Heart left ventricle (tissue), 16 donors: Measurements from ENCODE around the gene ATXN7. TPM values are rescaled to one million over a fixed set of nuclear protein-coding genes. Genes with fewer than 3 reads are reported as not detected.

Experiments
- ATAC-seq, 4 donors: fragments of 200-7000 bp; cut with Tn5 transposase; one replicate each; pipeline ENCODE4 v1.9.1; 2020 to 2022; ENCODE audit warnings: moderate library complexity in 4 of 4, mild to moderate bottlenecking in 3 of 4, moderate number of reproducible peaks in 1 of 4
- DNase-seq, 5 donors: peaks; one replicate each; pipeline ENCODE4 v3.0.0-alpha.2; 2020
- H3K27ac ChIP-seq, 12 donors: fragments of 200-600 bp; sonication (generic) in 4 of 12; one replicate each; pipeline versions ENCODE4 v1.5.0 to v1.8.0; 2016 to 2022; ENCODE audit warnings: mild to moderate bottlenecking in 2 of 12
- H3K27me3 ChIP-seq, 9 donors: fragments of 200-600 bp; sonication (generic) in 2 of 9; one replicate each; pipeline versions ENCODE4 v1.5.1 to v1.8.0; 2016 to 2022; ENCODE audit warnings: mild to moderate bottlenecking in 3 of 9
- H3K36me3 ChIP-seq, 9 donors: fragments of 200-600 bp; sonication (generic) in 2 of 9; one replicate each; pipeline versions ENCODE4 v1.5.0 to v1.8.0; 2018 to 2022; ENCODE audit warnings: mild to moderate bottlenecking in 2 of 9
- H3K4me1 ChIP-seq, 12 donors: fragments of 200-600 bp; sonication (generic) in 4 of 12; one replicate each; pipeline versions ENCODE4 v1.5.0 to v1.8.0; 2016 to 2022; ENCODE audit warnings: mild to moderate bottlenecking in 3 of 12
- H3K4me3 ChIP-seq, 12 donors: fragments of 200-600 bp; sonication (generic) in 4 of 12; one replicate each; pipeline versions ENCODE4 v1.5.0 to v1.8.0; 2017 to 2022; ENCODE audit warnings: mild to moderate bottlenecking in 9 of 12, moderate library complexity in 4 of 12
- H3K9me3 ChIP-seq, 12 donors: fragments of 200-600 bp; sonication (generic) in 4 of 12; one replicate each; pipeline versions ENCODE4 v1.5.0 to v1.8.0; 2016 to 2022; ENCODE audit warnings: mild to moderate bottlenecking in 1 of 12
- POLR2A ChIP-seq, 2 donors: fragments of 450-650 bp; IDR thresholded peaks; one replicate each; pipeline ENCODE4 v1.6.1; 2017; ENCODE audit warnings: antibody characterized with exemption in 2 of 2, mild to moderate bottlenecking in 2 of 2, moderate library complexity in 2 of 2
- WGBS, 4 donors: extraction: QIAGEN DNeasy Blood & Tissue Kit in 2 of 4; methylation state at CpG; one replicate each; pipeline versions ENCODE4 v1.1.5 to v1.1.7; 2013 to 2018; 5-methylcytosine and 5-hydroxymethylcytosine counted together
- intact Hi-C, 10 donors: fragments of 100-400 bp; cut with DNase I; formaldehyde crosslinking; loops; one replicate each; pipeline versions ENCODE4 v1.11.1 to v1.14.2; 2022
- polyA plus RNA-seq, 2 donors: library from polyadenylated mRNA; stranded (reverse); fragments of 200-250 nt; gene quantifications; one replicate each; pipeline ENCODE4 v1.2.3, GENCODE V29; 2013
- total RNA-seq, 9 donors: library from RNA; depleted of rRNA in 2 of 9; stranded (reverse); fragments of >200 nt in 2 of 9; fragmentation: NEBNext Ultra II Directional in 3 of 9; extraction: Animal tissue kit (Norgen Biotek cat#: 25700) in 3 of 9; gene quantifications; one replicate each; pipeline versions ENCODE4 v1.1.0 to v1.2.4, GENCODE V29; 2016 to 2023
- TF ChIP-seq, protein P1 (sequence below), 12 donors: fragments of 200-600 bp; sonication (generic) in 4 of 12; IDR thresholded peaks; one replicate each; pipeline versions ENCODE4 v1.5.0 to v1.8.0; 2018 to 2022; ENCODE audit warnings: antibody characterized with exemption in 12 of 12, mild to moderate bottlenecking in 5 of 12
- donor health status: ischemic (EF 13 %, LVEDD 7.1; RV severe dilation, severe dysfunction).
- donor health status: healthy with polysubstance abuse.
- donor health status: DM: no; HTN: yes; CAD: no.
- donor health status: DM: no; HTN: no; CAD: no.
- donor health status: ischemic (EF 25% LVEDD 6.9; RV normal size, moderate dysfunction).
- donor health status: ischemic (EF 25% LVEDD 5.7; RV mildly dilated, moderate dysfunction).
- donor health status: healthy.
- donor health status: DM: yes; HTN: yes; CAD: no.
- donor health status: ischemic (EF 35%, LVEDD 5.7; RV mildly dilated, moderate dysfunction).
- donor health status: nonischemic (EF 11% LVEDD 7.7; RV severe dilation, severe dysfunction).
- donor health status: DM: yes; HTN: yes; CAD: no.
- donor health status: PGD.
- donor health status: ischemic (EF 29% LVEDD 5.4; RV normal size, mild dysfunction).
- donor health status: nonischemic (EF 23%, LVEDD 6.1; RV moderate dilation, normal function).

ATXN7 gene
- total and polyA plus RNA-seq, 11 donors = 4.5 to 31.4 (median 16.7) TPM

DNA sequence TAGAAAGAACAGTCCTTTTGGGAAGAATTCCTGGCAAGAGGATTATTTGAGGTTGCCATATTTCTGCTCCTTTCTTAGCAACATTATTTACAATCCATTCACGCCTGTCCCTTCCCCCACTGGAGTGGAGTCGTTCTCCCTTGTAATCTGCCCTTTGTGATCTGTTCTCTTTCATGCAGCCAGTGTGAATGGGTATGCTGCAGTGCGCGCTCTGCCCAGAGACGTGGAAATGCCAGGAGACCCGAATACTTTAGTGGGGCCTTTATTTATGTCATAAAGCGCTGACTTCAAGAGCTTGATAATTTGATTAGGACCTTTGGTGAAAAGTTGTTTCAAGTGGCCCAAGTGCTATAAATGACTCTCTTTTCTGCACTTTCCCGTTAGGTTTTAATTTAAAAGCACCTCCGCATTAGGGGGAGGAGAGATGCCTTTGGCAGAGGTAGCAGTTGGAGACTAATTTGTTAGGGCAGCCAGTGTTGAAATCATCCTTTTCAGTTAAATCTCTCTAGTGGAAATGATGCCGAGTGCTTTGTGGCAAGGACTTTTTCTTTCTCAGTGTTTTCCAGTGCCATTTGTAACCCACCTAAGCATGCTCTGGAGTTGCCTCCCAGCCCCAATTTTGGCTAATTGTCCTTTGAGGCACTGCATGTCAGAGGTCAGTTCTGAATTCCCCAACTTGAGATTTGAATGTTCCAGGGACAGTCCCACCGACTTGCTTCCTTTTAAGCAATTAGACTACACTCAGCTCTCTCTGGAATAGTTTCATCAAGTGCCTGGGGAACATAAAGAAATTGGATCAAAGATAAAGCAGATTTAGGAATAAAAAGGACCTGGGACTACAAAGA, 107.2 kb downstream of the ATXN7 start:
- peak overlapping the region in 3 of 12 donors; percentile 14 to 92 (median 70) for H3K27ac ChIP-seq
- H3K36me3 ChIP-seq = peaks cover 0 to 10% (median 0%) of the 10 kb centered on the region in 9 donors
- intact Hi-C loops = loop anchor here in 1 of 10 donors (10.0 kb wide), 1 partner anchor 56 kb away; the partner anchor contains the start of gene SCAANT1
- H3K9me3 ChIP-seq = no peaks in the 10 kb centered on the region
- DNase-seq (no peak), ATAC-seq (peak in 3 of 4 donors; percentile 16 to 40 (median 30))
- WGBS, 4 donors = 41 to 53% (median 48%) methylated on average over 11 of the region's 11 CpGs
- TF ChIP-seq POLR2A (IDR thresholded peaks at IDR 0.05) = no peak
- TF ChIP-seq, protein P1, sequence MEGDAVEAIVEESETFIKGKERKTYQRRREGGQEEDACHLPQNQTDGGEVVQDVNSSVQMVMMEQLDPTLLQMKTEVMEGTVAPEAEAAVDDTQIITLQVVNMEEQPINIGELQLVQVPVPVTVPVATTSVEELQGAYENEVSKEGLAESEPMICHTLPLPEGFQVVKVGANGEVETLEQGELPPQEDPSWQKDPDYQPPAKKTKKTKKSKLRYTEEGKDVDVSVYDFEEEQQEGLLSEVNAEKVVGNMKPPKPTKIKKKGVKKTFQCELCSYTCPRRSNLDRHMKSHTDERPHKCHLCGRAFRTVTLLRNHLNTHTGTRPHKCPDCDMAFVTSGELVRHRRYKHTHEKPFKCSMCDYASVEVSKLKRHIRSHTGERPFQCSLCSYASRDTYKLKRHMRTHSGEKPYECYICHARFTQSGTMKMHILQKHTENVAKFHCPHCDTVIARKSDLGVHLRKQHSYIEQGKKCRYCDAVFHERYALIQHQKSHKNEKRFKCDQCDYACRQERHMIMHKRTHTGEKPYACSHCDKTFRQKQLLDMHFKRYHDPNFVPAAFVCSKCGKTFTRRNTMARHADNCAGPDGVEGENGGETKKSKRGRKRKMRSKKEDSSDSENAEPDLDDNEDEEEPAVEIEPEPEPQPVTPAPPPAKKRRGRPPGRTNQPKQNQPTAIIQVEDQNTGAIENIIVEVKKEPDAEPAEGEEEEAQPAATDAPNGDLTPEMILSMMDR (IDR thresholded peaks at IDR 0.05) = no peak
- peaks cover 0 to 90% (median 44%) of the 10 kb centered on the region in 12 donors for H3K4me1 ChIP-seq
- peak overlapping the region in 1 of 12 donors; percentile 6 for H3K4me3 ChIP-seq
- no peaks in the 10 kb centered on the region for H3K27me3 ChIP-seq

DNA sequence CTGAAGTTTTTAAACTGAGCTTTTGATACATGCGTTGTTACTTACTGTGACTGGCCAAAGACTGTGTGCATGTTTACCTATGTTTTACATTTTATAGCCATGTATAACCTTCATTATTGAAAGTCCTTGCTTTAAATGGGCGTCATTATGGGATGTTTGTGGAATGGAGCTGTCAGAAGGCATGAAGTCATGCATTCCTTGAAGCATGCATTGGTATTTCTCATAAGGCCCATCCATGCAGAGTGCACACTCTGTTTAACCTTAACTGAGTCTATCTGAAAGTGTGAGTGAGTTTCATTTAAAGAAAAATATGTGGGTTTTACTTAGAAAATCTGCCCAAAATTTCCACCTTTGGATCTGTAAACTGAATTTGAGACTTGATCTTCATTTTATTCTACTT, 108.5 kb downstream of the ATXN7 start:
- ATAC-seq (no peak), DNase-seq (no peak)
- no peaks in the 10 kb centered on the region for H3K27me3 ChIP-seq
- peaks cover 0 to 93% (median 53%) of the 10 kb centered on the region in 12 donors for H3K4me1 ChIP-seq
- WGBS, 4 donors = 84 to 90% (median 85%) methylated on average over 2 of the region's 2 CpGs
- no peak for TF ChIP-seq POLR2A (IDR thresholded peaks at IDR 0.05)
- TF ChIP-seq, protein P1 (IDR thresholded peaks at IDR 0.05) = no peak
- H3K4me3 ChIP-seq = no peak overlapping the region
- peak overlapping the region in 1 of 12 donors; percentile 13 for H3K27ac ChIP-seq
- intact Hi-C loops = loop anchor here in 1 of 10 donors (10.0 kb wide), 1 partner anchor 57 kb away; the partner anchor contains the start of gene SCAANT1
- H3K36me3 ChIP-seq = peaks cover 0 to 10% (median 0%) of the 10 kb centered on the region in 9 donors
- no peaks in the 10 kb centered on the region for H3K9me3 ChIP-seq

DNA sequence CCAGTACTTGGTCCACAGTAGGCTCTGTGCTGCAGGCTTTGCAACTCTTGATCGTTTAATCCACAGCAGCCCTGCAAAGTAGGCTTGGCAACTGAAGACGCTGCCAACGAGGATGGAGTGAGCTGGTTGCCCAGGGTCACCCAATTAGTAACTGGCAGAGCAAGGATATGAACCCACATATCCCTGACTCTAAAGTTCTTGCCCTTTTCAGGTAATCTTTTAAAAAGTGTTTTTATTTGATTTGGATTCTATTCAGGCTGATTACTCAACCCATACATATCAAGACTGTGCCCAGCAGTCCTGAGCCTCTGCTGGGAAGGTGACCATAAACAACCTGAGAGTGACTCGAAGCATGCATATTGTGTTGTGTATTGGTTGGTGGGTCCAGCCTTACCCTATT, 109.3 kb downstream of the ATXN7 start:
- peaks cover 0 to 93% (median 50%) of the 10 kb centered on the region in 12 donors for H3K4me1 ChIP-seq
- no peak for ATAC-seq
- DNase-seq = no peak
- no peak overlapping the region for H3K4me3 ChIP-seq
- peak overlapping the region in 1 of 12 donors; percentile 2 for H3K27ac ChIP-seq
- WGBS, 4 donors = 75 to 86% (median 80%) methylated on average over 4 of the region's 4 CpGs
- no peaks in the 10 kb centered on the region for H3K9me3 ChIP-seq
- intact Hi-C loops = loop anchor here in 1 of 10 donors (10.0 kb wide), 1 partner anchor 58 kb away; the partner anchor contains the start of gene SCAANT1
- H3K36me3 ChIP-seq = peaks cover 0 to 10% (median 0%) of the 10 kb centered on the region in 9 donors
- TF ChIP-seq, protein P1 (IDR thresholded peaks at IDR 0.05) = no peak
- no peak for TF ChIP-seq POLR2A (IDR thresholded peaks at IDR 0.05)
- H3K27me3 ChIP-seq = no peaks in the 10 kb centered on the region

DNA sequence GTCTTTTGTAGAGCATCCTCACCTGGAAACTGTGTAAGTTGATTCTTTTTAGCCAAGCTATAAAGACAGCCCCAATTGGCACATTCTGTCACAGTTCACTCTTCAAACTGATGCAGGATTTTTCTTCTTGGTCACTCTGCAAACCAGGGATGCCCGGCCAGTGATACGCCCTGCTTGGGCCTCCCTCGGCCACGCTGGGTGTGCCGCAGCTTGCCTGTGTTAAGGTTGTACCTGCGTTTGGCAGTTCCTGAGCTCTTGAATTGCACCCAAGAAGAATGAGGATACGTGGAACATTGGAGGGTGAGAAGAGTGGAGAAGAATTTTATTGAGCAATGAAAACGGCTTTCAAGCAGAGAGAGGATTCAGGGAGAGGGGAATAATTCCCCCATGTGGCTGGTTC, 109.7 kb downstream of the ATXN7 start:
- ATAC-seq = no peak
- WGBS, 4 donors = 96 to 99% (median 98%) methylated on average over 8 of the region's 8 CpGs
- Histone ChIP-seq H3K27ac (no peak overlapping the region), H3K27me3 (no peaks in the 10 kb centered on the region), H3K9me3 (no peaks in the 10 kb centered on the region), H3K36me3 (peaks cover 0 to 10% (median 0%) of the 10 kb centered on the region in 9 donors), H3K4me3 (no peak overlapping the region), H3K4me1 (peaks cover 0 to 93% (median 47%) of the 10 kb centered on the region in 12 donors)
- TF ChIP-seq, protein P1 (IDR thresholded peaks at IDR 0.05) = no peak
- TF ChIP-seq POLR2A (IDR thresholded peaks at IDR 0.05) = no peak
- no peak for DNase-seq
- intact Hi-C loops = loop anchor here in 1 of 10 donors (10.0 kb wide), 1 partner anchor 59 kb away; the partner anchor contains the start of gene SCAANT1
